ENCODE results near the gene EEF1AKMT1.

EEF1AKMT1 gene

DNA sequence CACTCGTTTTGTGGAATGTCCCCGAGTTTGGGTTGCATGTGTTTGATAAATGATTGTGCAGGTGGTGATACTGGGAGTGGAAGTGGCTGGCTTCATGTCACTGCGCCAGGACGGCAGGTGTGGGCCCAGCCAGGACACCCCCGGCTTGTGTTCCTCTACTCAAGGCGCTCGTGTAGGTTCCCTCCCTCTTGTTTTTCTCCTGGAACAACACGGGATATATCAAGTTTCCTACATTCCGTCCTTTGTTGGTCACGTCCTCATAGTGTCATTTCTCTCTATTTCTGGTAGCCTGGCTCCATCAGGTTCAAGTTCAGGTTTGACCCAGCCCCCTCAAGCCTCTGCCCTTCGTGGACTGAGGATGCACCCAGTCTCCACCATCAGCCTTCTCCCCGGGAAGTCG, 54.0 kb downstream of the EEF1AKMT1 start:
- DNase-seq (ENCODE audit: low spot score): no peak

DNA sequence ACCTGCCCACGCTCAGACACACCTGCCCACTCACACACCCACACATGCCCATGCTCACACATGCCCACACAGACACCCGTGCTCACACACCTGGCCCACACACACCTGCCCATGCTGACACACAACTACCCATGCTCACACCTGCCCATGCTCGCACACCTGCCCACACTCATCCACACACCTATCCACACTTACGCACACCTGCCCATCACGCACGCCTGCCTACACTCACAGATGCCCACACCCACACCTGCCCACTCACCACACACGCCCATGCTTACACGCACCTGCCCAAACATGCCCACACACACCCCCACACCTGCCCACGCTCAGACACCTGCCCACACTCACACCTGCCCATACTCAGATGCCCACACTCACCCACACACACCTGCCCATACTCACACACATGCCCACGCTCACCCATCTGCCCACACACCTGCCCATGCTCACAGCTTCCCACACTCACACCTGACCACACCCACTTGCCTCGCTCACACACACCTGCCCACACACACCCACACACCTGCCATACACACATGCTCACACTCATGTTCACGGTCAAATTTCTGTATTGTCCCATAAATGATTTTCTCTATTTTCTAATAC, 54.7 kb downstream of the EEF1AKMT1 start:
- DNase-seq (ENCODE audit: low spot score): no peak

DNA sequence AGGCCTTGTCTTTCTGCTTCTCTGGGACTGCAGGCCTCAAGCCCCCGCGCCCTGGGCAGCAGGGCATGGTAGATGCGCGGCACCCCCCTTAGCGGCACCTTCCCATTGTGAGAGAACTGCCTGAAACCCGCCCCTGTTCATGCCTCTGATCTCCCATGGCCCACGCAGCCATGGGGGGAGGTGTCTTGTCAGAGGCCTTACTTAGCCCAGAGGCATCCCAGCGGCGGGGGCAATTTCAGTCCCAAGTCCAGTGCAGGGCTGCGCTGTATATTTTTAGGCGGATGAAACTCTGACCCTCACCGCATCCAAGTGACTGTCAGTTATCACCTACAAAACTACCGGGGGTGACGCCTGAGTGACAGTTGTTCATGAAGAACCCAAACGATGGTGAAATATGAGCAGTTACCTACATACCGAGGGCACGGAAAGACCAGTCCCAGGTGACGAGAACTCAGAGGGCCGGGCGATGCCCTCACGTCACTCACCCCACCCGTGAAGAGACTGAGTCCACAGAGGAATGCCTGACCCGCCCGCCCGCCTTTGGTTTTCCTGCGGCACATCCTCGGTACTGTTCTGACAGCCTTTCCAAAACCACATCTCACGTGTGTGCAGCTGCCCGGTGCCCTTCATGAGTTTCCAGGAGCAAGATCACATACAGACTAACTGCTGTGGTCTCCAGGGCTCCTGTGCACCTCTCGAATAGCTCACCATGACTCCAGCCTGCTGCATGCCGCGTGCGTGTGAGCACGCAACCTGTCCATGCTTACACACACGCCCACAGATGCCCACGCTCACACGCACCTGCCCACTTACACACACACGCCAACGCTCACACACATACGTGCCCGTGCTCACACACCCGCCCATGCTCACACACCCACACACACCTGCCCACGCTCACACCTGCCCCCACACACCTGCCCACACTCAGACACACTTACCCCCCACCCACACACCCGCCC, 55.9 kb downstream of the EEF1AKMT1 start:
- DNase-seq (ENCODE audit: low spot score): no peak

DNA sequence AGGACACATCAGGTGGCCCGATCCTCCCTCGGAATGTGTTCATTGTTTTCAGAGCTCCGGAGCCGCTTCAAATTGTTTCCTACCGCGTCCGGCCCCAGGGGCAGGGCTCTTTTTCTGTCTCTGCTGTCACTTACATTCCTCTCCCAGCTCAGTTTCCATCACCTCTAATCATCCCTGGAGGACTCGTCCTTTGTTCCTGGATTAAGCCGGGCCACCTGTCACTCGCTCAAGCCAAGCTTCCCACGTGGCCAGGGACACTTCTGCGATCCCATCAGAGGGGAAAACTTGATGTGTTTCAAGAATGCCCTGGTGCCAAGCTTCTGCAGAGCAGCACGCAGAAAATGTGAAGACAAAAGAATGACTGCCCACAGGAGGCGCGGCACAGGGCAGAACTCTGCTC, 56.8 kb downstream of the EEF1AKMT1 start:
- no peak for DNase-seq (ENCODE audit: low spot score)

DNA sequence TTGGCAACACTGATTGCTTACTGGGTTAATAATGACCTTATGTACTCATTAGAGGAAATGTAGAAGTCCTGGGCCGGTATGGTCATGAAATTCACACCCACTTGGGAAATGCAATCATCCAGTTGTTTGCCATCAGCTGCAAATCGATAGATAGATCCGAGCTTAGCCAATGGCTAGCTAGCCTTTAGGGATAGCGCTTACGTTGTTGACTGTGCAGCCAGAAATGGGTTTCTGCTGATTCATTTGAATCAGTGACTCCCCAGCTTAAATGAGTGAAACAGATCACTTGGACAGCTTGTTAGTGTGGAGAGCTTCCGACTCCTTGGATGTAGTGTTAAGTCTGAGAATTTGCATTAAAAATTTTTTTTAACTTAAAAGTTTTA, 58.4 kb downstream of the EEF1AKMT1 start:
- no peak for DNase-seq (ENCODE audit: low spot score)

DNA sequence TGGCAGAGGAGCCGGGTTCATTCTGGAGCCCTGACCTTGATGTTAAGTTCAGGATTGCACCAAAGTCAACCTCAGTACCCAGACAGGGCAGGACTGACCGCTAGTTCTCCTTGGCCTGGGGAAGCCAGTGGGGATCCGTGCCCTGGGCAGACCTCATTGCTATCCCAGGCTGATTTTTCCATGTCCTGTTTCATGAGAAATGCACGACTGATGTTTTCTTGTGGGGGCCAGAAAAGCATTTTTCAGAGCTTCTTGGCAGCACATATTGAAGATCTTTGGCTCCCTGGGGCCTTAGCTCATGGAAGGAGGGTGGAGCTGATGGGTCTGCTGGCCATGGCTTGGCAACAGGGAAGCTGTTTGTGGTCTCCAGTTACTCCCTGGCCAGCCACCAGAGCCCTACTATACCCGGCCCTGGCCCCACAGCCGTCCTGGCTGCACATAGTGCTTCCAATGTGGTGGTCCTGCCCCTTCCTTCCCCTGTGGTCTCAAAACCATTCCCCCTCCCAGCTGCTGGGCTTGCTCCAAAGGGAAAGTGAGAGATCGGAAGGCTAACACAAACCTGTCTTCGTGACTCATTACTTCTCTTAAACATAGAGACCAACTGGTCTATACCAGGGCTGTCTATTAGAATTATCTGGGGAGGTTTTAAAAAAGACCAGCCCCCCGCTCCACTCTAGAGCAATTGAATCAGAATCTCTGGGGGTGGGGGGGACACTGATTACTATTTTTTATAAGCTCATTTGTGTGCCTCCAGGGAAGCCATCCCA, 59.0 kb downstream of the EEF1AKMT1 start:
- DNase-seq (ENCODE audit: low spot score): no peak

DNA sequence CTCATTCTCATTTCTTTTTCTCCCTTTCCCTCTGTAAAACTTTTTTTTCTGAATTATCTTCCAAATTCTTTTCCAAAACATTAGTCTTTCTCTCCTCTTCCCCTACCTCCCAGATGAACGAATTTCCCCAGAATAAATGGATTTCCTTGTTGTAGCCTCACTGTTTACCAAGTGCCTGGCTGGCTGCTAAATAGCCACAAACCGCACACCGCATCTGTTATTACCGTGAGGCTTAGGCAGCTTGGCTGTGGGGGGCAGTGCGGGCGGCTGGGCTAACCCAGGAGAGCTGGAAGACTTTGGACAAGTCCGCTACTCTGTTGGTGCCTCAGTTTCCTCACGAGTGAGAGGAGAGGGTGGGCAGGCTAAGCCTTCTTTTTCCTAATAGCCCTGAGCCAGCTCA, 59.6 kb downstream of the EEF1AKMT1 start:
- no peak for DNase-seq (ENCODE audit: low spot score)

DNA sequence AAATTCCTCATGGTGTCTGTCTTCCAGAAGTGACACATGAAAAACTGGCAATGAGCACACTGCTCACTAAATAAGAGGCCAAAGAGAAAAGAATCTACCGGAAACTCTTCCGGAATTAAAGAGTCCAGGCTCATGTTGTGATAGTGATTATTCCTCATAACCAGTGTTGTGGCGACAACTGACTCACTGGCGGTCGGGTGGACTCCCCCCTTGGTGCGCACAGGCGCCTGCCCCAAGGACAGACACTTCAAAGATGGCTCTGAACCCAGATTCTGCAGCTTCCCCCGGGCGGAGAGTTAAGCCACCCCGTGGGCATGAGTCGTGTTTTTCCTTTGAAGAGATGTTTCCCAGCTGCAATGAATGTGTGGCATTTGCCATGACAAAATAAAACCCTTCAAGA, 60.0 kb downstream of the EEF1AKMT1 start:
- DNase-seq (ENCODE audit: low spot score): no peak

DNA sequence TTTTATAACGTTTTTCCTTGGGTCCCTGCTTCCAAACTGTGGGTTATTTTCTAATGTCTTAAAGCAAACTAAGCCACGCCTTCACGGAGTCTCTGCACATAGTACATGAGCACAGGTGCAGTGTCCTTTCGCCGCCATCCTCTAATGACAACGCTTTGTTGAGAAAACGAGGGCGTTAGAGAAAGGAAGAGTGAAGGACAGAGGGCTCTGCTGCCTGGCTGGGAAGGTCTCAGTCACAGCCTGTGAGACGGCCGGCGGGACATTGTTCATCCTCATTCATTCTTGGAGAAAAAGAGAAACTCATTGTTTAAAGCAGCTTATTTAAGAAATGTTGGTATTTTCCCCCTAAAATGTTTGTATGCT, 60.8 kb downstream of the EEF1AKMT1 start:
- DNase-seq (ENCODE audit: low spot score): no peak

DNA sequence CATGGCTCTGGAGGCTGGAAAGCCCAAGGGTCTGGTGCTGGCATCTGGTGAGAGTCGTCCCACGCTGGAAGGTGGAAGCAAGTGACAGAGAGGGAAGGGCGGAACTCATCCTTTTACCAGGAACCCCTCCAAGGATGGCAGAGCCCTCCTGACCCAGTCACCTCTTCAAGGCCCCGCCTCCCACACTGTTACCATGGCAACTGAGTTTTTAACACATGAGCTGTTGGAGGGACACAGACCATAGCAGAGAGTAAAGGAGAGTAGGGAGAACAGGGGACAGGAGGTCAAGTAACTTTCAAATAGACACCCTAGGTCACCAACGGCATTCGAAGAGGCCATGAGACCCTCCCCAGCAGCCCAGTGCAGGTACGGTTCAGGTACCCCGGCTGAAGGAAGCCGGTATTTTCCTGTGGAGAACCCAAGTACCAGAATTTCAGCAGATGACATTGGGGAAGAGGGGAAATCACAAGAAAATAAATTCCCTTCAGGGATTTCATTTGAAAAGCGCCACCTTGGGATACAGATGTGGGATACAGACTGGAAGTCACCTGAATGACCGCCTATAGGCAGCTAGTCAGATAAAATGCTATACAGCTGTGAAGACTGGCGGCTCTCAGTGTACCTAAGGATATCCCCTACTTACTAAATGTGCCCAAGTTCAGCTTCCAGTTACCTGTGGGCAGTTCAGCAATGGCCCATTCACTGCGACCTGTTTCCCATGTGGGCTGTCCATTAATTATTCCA, 62.3 kb downstream of the EEF1AKMT1 start:
- DNase-seq (ENCODE audit: low spot score): no peak

DNA sequence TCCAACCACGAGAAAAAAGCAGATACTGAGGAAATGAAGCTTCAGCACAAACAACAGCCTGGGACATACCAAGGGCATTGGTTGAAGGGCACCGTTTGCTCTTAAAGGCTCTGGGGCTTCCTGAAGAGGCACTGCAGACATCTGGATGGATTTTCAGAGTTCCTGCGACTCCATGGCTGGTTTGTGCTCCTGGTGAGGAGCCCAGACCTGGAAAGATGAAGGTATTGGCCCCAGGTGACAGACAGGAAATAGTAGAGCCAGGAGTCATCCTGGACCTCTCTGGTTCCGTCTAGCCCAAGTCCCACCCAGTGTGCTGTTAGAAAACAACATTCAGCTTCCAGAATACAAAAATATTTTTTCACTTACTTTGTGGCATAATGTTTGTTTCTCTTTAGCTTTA, 64.0 kb downstream of the EEF1AKMT1 start:
- DNase-seq (ENCODE audit: low spot score): no peak

DNA sequence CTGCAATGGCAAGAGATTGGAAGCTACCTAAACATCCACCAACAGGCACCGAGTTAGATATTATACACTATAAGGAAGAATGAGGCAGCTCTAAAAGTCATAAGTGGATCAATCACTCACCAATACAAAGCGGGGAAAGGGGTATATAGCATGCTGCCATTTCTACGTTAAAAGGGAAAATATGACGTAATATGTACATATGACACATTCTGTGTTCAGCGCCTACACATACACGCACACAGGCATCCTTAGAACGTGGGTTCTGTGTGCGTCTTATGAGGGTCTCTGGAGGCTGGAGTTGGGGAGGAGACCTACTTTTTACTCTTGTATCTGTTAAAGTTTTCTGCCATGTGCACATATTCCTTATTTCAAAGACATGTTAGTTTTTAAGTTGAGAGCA, 64.4 kb downstream of the EEF1AKMT1 start:
- no peak for DNase-seq (ENCODE audit: low spot score)

DNA sequence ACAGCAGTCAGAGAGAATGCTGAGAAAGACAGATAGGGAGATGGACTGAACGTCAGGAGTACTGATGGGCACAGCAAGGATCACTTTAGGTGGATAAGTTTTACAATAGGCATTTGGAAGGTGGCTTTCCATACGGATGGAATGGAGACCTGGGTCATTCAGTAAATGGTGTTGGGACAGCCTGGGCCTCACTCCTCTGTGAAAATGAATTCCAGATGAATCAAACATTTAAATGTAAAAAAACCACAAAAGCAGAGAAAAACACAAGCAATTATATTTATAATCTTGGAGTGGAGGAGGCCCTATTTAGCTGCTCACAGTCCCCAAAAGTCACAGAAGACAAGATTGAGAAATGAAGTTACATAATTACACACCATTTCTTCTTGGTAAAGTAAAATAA, 65.5 kb downstream of the EEF1AKMT1 start:
- DNase-seq (ENCODE audit: low spot score): no peak

DNA sequence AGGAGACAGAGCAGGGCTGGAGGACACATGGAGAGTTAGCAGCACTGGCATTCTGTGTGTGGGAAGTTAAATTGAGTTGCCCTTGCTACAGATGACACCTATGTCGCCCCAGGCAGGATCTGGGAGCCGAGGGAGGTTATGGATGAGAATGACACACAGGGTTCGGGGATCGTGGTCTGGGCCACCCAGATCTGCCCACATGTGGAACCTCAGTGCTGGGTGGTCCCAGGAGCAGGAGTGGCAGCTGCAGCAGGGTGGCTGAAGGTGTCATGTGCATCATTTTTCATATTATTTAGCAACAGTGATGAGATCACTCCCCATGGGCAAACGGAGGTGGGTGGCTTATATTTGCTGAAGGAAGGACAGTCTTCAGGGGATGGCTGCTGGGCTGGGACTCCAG, 67.1 kb downstream of the EEF1AKMT1 start:
- DNase-seq (ENCODE audit: low spot score): no peak

DNA sequence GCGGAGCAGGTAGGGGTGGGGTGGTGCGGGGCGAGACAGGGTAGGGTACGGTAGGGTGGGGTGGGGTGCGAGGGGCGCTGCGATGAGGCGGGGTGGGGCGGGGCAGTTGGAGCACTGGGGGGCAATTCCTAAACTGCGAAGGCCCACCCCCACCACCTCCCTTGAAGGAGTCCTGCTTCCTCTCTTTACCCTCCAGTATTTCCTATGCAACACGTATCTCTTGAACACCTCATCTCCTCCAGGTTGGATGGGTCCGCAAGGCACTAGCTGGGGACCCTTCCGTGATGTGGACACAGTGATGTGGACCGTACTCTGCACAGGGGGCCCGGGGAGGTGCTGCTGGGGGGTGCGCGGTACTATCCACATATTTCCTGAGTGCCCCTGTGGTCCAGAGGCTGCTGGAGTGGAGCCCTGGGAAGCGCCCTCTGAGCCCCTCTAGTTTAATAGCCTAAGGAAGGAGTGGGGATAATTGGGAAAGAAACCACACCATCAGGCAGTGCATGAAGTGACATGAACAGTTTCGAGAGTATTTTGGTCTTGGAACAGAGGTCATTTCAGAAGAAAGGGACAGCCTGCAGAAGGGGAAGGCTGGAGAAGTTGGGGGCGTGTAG, 69.2 kb downstream of the EEF1AKMT1 start:
- DNase-seq (ENCODE audit: low spot score): no peak

DNA sequence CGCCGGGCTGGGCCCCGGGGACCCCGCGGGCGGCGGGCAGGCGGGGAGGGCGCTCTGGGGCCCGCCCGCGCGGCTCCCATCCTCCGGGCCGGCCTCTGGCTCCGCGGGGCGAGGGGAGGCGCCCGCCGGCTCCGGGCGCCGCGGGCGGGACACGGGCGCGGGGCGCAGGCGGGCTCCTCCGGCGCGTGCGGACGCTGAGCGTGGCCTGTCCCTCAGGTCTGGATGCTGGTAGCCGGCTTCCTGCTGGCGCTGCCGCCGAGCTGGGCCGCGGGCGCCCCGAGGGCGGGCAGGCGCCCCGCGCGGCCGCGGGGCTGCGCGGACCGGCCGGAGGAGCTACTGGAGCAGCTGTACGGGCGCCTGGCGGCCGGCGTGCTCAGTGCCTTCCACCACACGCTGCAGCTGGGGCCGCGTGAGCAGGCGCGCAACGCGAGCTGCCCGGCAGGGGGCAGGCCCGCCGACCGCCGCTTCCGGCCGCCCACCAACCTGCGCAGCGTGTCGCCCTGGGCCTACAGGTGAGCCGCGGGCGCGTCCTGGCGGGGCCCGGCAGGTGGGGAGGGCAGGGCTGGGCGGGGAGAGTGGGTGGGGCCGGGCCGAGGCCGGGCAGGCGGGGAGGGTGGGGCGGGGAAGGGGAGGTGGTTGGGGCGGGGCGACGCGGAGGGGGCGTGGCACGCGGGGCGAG, 69.8 kb downstream of the EEF1AKMT1 start:
- DNase-seq (ENCODE audit: low spot score): peak; percentile 86

DNA sequence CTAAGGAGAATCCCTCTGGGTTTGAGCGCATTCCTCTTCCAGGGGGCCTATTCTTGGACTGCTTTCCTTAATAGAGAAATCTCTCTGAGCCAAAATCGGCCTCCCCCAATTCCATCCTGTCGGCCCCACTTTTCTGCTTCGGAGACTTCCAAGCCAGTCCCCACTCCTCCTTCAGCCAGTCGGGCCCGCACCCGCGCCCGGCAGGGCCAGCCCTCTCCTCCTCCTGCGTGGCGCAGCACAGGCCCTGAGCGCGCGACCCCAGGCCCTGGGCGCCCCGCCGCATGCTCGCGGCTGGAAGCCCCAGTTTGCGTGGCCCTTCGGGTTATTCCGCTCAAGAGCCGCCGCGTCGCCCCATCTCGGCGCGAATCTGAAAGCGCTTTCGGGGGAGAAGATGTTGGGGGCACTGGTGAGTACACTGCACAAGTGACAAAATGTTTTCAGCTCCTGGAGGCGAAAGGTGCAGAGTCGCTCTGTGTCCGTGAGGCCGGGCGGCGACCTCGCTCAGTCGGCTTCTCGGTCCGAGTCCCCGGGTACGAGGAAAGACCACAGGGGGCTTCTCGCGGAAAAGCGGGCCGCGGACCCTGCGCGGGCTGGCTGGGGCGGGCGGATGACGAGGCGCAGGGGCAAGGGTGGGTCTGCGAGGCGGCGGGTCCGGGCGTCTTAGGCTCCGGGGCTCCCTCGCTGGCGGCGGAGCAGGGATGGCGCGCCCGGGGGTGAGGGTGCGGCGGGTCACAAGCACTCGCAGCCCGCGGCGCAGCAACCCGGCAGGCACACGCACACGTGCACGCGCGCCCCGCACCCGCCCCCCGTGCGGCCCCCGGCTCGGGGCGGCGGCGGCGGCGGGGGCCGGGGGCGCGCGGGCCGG, 70.6 kb downstream of the EEF1AKMT1 start, which contains the start of gene IL17D:
Gene IL17D (plus strand): TSS at position 785 of the 865 bp plus-strand sequence. CDS start 303 bp downstream, outside the sequence.
- peak; percentile 44 for DNase-seq (ENCODE audit: low spot score)

DNA sequence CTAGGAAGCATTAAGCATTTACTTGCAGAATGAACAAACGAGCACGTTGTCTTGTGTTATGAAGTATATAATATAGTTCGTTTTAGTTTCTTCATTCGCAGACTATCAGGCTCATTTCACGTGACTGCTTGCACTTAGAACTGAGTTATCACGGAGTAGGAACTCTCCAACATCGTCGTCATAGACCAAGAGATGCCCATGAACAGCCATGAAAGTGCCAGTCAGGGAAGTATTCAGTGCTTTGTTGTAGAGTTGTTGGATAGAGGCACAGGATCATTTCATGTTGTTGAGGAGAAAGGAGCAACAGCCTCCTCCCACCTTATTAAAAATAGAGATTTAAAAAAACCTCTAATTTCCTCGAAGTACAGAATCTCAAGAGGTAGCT, 71.2 kb downstream of the EEF1AKMT1 start:
- peak; percentile 78 for DNase-seq (ENCODE audit: low spot score)

DNA sequence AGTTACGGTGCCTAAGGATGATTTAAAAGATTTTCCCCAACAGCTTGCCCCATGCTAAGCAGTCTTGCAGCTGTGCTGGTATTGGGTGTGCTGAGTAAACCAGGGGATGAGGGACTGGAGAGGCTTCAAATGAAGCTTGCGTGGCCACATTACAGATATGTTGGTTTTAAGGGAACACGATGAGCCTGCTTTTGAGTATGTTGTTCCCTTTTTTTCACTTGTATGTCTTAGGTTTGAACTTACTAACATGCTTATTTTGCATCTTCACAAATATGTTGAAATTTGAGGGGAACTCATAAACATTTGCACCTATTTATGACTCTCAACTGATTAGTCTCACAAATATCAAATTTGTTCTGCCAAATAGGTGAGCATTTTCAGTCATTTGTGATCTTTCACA, 72.3 kb downstream of the EEF1AKMT1 start:
- no peak for DNase-seq (ENCODE audit: low spot score)

DNA sequence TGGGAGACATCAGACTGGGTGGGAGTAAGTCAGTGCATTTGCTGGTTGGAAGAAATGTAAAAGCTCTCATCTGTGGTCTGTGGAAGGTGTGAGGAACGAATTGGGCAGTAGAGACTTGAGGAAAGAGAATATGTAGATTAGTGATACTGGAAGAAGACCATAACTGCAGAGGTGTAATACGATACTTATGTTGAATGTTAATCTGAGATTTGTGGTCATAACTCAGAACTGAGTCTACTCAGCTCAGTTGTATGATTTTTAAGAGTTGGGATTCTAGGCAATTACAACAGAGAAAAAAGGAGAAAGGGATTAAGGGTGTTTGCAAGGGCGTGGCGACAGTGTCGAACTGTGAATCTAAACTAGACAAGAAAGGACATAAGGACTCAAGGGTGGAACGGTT, 73.5 kb downstream of the EEF1AKMT1 start:
- no peak for DNase-seq (ENCODE audit: low spot score)
